ENCODE measurements around the gene ITPRID2. TPM values are rescaled to one million over a fixed set of nuclear protein-coding genes. Genes with fewer than 3 reads are reported as not detected.

The ITPRID2 gene
- total and polyA plus RNA-seq, 10 of the 15 experiments (the other 5 are each of a cell fraction or from before 2014, with no cell fraction given) = 4.7 to 23.7 (median 13.1) TPM

- TF ChIP-seq, protein P1, sequence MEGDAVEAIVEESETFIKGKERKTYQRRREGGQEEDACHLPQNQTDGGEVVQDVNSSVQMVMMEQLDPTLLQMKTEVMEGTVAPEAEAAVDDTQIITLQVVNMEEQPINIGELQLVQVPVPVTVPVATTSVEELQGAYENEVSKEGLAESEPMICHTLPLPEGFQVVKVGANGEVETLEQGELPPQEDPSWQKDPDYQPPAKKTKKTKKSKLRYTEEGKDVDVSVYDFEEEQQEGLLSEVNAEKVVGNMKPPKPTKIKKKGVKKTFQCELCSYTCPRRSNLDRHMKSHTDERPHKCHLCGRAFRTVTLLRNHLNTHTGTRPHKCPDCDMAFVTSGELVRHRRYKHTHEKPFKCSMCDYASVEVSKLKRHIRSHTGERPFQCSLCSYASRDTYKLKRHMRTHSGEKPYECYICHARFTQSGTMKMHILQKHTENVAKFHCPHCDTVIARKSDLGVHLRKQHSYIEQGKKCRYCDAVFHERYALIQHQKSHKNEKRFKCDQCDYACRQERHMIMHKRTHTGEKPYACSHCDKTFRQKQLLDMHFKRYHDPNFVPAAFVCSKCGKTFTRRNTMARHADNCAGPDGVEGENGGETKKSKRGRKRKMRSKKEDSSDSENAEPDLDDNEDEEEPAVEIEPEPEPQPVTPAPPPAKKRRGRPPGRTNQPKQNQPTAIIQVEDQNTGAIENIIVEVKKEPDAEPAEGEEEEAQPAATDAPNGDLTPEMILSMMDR (IDR thresholded peaks at IDR 0.05 in 2 of 3, conservative IDR thresholded peaks at IDR 0.05 in 1 of 3; ENCODE audit: control insufficient read depth in 2 of 3, extremely low read depth in 1 of 3, insufficient read depth in 1 of 3, low read depth in 3 of 3, low read length in 3 of 3) = no peak
- TF ChIP-seq, protein P2, sequence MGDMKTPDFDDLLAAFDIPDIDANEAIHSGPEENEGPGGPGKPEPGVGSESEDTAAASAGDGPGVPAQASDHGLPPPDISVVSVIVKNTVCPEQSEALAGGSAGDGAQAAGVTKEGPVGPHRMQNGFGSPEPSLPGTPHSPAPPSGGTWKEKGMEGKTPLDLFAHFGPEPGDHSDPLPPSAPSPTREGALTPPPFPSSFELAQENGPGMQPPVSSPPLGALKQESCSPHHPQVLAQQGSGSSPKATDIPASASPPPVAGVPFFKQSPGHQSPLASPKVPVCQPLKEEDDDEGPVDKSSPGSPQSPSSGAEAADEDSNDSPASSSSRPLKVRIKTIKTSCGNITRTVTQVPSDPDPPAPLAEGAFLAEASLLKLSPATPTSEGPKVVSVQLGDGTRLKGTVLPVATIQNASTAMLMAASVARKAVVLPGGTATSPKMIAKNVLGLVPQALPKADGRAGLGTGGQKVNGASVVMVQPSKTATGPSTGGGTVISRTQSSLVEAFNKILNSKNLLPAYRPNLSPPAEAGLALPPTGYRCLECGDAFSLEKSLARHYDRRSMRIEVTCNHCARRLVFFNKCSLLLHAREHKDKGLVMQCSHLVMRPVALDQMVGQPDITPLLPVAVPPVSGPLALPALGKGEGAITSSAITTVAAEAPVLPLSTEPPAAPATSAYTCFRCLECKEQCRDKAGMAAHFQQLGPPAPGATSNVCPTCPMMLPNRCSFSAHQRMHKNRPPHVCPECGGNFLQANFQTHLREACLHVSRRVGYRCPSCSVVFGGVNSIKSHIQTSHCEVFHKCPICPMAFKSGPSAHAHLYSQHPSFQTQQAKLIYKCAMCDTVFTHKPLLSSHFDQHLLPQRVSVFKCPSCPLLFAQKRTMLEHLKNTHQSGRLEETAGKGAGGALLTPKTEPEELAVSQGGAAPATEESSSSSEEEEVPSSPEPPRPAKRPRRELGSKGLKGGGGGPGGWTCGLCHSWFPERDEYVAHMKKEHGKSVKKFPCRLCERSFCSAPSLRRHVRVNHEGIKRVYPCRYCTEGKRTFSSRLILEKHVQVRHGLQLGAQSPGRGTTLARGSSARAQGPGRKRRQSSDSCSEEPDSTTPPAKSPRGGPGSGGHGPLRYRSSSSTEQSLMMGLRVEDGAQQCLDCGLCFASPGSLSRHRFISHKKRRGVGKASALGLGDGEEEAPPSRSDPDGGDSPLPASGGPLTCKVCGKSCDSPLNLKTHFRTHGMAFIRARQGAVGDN (IDR thresholded peaks at IDR 0.05) = no peak
- TF ChIP-seq TAF1 (IDR thresholded peaks at IDR 0.05; ENCODE audit: borderline replicate concordance, low read depth, low read length) (no peak), BHLHE40 (IDR thresholded peaks at IDR 0.05; ENCODE audit: borderline replicate concordance in 1 of 2, low read depth in 2 of 2, low read length in 1 of 2) (no peak)
Measured at GRCh38 chr2:181889776-181890175, 1.8 kb upstream of the ITPRID2 start (continued).

GRCh38 chr2:181890271-181890670 lies 1.3 kb upstream of the ITPRID2 start:
- Histone ChIP-seq H3K9me3 (replicated peaks; ENCODE audit: control insufficient read depth, insufficient read depth, low read length) (no peaks in the 10 kb centered on the region), H3K27ac (ENCODE audit: control insufficient read depth, insufficient read depth) (no peak overlapping the region), H2AFZ (ENCODE audit: control insufficient read depth, low read depth, low read length) (no peak overlapping the region), H3K4me3 (no peak overlapping the region), H3K27me3 (replicated peaks in 1 of 2; ENCODE audit: control insufficient read depth in 2 of 2, insufficient read depth in 2 of 2, low read length in 1 of 2) (no peaks in the 10 kb centered on the region), H3K9ac (ENCODE audit: control insufficient read depth, insufficient read depth, low read length) (no peak overlapping the region), H3K4me1 (ENCODE audit: control insufficient read depth, insufficient read depth, low read length) (no peaks in the 10 kb centered on the region), H3K79me2 (ENCODE audit: control insufficient read depth, insufficient read depth, low read length) (peaks cover 17% of the 10 kb centered on the region), H3K36me3 (ENCODE audit: control insufficient read depth in 2 of 2, insufficient read depth in 2 of 2, low read length in 1 of 2) (no peaks in the 10 kb centered on the region), H3K4me2 (ENCODE audit: control insufficient read depth, insufficient read depth) (no peak overlapping the region), H4K20me1 (ENCODE audit: control insufficient read depth, insufficient read depth) (no peaks in the 10 kb centered on the region)
- no TSS peak for BruUV-seq (replicated peaks)
- SMC1A ChIA-PET (ENCODE audit: uncharacterized antibody, unreplicated experiment) = interaction anchor here (1.1 to 2.3 kb wide), 3 partner anchors 8 to 14 kb away, joined by 4 to 6 read pairs (median 6); no protein-coding TSS in a partner anchor
- CTCF ChIA-PET = interaction anchor here (0.6 to 2.1 kb wide), 6 partner anchors 9 to 910 kb away, joined by 3 to 11 read pairs (median 4); partner anchors contain the start of gene UBE2E3
- ATAC-seq (no peak), FAIRE-seq (no peak), DNase-seq (ENCODE audit: low read depth, low spot score) (no peak)
- intact Hi-C loops (cut with micrococcal nuclease; ENCODE audit: unreplicated experiment) (loop anchor here (2.0 to 10.0 kb wide), 2 partner anchors 305 to 909 kb away; partner anchors contain the start of gene UBE2E3), in situ Hi-C loops (cut with MboI) (no loop called here)
- RAD21 ChIA-PET (ENCODE audit: unreplicated experiment) = interaction anchor here (0.8 kb wide), 1 partner anchor 148 kb away, joined by 3 read pairs; no protein-coding TSS in a partner anchor
- POLR2A ChIA-PET = no interaction called here
- WGBS (ENCODE audit: insufficient coverage, insufficient replicate concordance, low lambda C conversion rate, missing lambda C conversion rate) = 92% methylated on average over 2 of the region's 2 CpGs
- TF ChIP-seq RELB (IDR thresholded peaks at IDR 0.05; ENCODE audit: low read depth) (no peak), STAT3 (IDR thresholded peaks at IDR 0.05; ENCODE audit: low read depth, low read length) (no peak), MTA3 (IDR thresholded peaks at IDR 0.05; ENCODE audit: borderline replicate concordance, low read length) (no peak), GATAD2B (conservative IDR thresholded peaks at IDR 0.05; ENCODE audit: low read depth) (no peak), ZBED1 (IDR thresholded peaks at IDR 0.05; ENCODE audit: borderline replicate concordance) (no peak), ZSCAN29 (IDR thresholded peaks at IDR 0.05) (no peak), POLR2A (IDR thresholded peaks at IDR 0.05; ENCODE audit: low read depth, low read length) (no peak), PBX3 (IDR thresholded peaks at IDR 0.05; ENCODE audit: insufficient replicate concordance, low read depth, low read length) (no peak), SMARCA5 (IDR thresholded peaks at IDR 0.05) (no peak), SUPT20H (IDR thresholded peaks at IDR 0.05; ENCODE audit: borderline replicate concordance, control insufficient read depth, low read depth, low read length) (no peak)
